Activated T-cell treated with anti-CD3 and anti-CD28 coated beads, Interleukin-2, amount 50 U/mL, for 48 hours (primary cell): Measurements from ENCODE around the gene NHEJ1.

Experiments
- DNase-seq, 2 experiments: peaks; one replicate each; pipeline ENCODE4 v3.0.0-alpha.2; 2020

NHEJ1 gene

GRCh38 chr2:219084791-219085190, 75.8 kb downstream of the NHEJ1 start:
- DNase-seq: no peak

- no peak for DNase-seq
Observed at GRCh38 chr2:219082332-219082958, 78.2 kb downstream of the NHEJ1 start.

- DNase-seq: no peak
Observed at GRCh38 chr2:219081701-219082331, 78.8 kb downstream of the NHEJ1 start.

GRCh38 chr2:219081096-219081495, 79.5 kb downstream of the NHEJ1 start:
- no peak for DNase-seq

GRCh38 chr2:219079417-219079816, 81.2 kb downstream of the NHEJ1 start:
- DNase-seq: no peak

GRCh38 chr2:219078951-219079350, 81.7 kb downstream of the NHEJ1 start:
- DNase-seq: no peak

GRCh38 chr2:219078126-219078525, 82.5 kb downstream of the NHEJ1 start:
- DNase-seq: no peak

GRCh38 chr2:219076253-219076652, 84.4 kb downstream of the NHEJ1 start:
- no peak for DNase-seq

- DNase-seq: peak; percentile 25 to 39
Observed at GRCh38 chr2:219073413-219074129, 87.0 kb downstream of the NHEJ1 start.

GRCh38 chr2:219072741-219073250, 87.8 kb downstream of the NHEJ1 start:
- no peak for DNase-seq

GRCh38 chr2:219071131-219071816, 89.3 kb downstream of the NHEJ1 start:
- DNase-seq: no peak

GRCh38 chr2:219065484-219065883, 95.1 kb downstream of the NHEJ1 start:
- no peak for DNase-seq

GRCh38 chr2:219062081-219062480, 98.5 kb downstream of the NHEJ1 start:
- no peak for DNase-seq

- peak; percentile 25 to 32 for DNase-seq
Observed at GRCh38 chr2:219060821-219061791, 99.5 kb downstream of the NHEJ1 start, which contains the start of gene IHH. IHH (minus strand) TSS chr2:219060921; CDS start chr2:219060467, 454 bp downstream.

- DNase-seq: peak; percentile 32 to 45
Observed at GRCh38 chr2:219059725-219060682, 100.6 kb downstream of the NHEJ1 start.

GRCh38 chr2:219059375-219059724, 101.3 kb downstream of the NHEJ1 start:
- DNase-seq: peak in 1 of 2 experiments; percentile 19

- peak; percentile 30 for DNase-seq
Observed at GRCh38 chr2:219058541-219059374, 101.9 kb downstream of the NHEJ1 start.

GRCh38 chr2:219057709-219058540, 102.7 kb downstream of the NHEJ1 start:
- DNase-seq: peak; percentile 85 to 90
